CD4-positive, CD25-positive, alpha-beta regulatory T cell (primary cell): Measurements from ENCODE around the gene CRACDL. TPM values are rescaled to one million over a fixed set of nuclear protein-coding genes. Genes with fewer than 3 reads are reported as not detected.
A peak's percentile ranks its signal among the peaks of the same experiment; 100 is the strongest.

Experiments used
- ATAC-seq, 2 donors: fragments of 150-1000 bp; cut with Tn5 transposase; one replicate each; pipeline ENCODE4 v1.10.0; 2021; ENCODE audit warnings: low read depth in 2 of 2, moderate number of reproducible peaks in 2 of 2, moderate library complexity in 1 of 2
- DNase-seq, 3 donors: peaks; one replicate each; pipeline versions ENCODE4 v3.0.0 to v3.0.0-alpha.2; 2012 to 2022; ENCODE audit warnings: mixed read lengths in 1 of 3
- H3K27ac ChIP-seq: one replicate; pipeline ENCODE4 v1.7.0; 2013; ENCODE audit warnings: mild to moderate bottlenecking, low read length; ENCODE audit not compliant: insufficient read depth, poor library complexity, severe bottlenecking
- H3K27me3 ChIP-seq: one replicate; pipeline ENCODE4 v1.7.0; 2013; ENCODE audit warnings: low read length; ENCODE audit not compliant: control insufficient read depth, insufficient read depth
- H3K36me3 ChIP-seq: one replicate; pipeline ENCODE4 v1.7.0; 2013; ENCODE audit warnings: mild to moderate bottlenecking, low read length, moderate library complexity; ENCODE audit not compliant: control insufficient read depth, insufficient read depth
- H3K4me1 ChIP-seq: 2 replicates; pipeline ENCODE4 v1.7.0; 2013; ENCODE audit warnings: mild to moderate bottlenecking, low read length; ENCODE audit not compliant: insufficient read depth, control insufficient read depth, poor library complexity, severe bottlenecking
- H3K4me3 ChIP-seq: one replicate; pipeline ENCODE4 v1.7.0; 2013; ENCODE audit warnings: low read depth, mild to moderate bottlenecking, low read length, moderate library complexity
- H3K9me3 ChIP-seq, 2 experiments: 1 replicate in 1 of 2; 2 replicates in 1 of 2; pipeline ENCODE4 v1.7.0; 2013; ENCODE audit warnings: low read length in 2 of 2, mild to moderate bottlenecking in 1 of 2, moderate library complexity in 1 of 2; ENCODE audit not compliant: control insufficient read depth in 2 of 2
- H3K27ac Mint-ChIP-seq, 3 donors: one replicate each; pipeline ENCODE4 v1.8.0; 2020 to 2022; ENCODE audit warnings: mild to moderate bottlenecking in 3 of 3, mixed read lengths in 3 of 3, moderate library complexity in 2 of 3
- H3K27me3 Mint-ChIP-seq: one replicate; pipeline ENCODE4 v1.8.0; 2022; ENCODE audit warnings: mild to moderate bottlenecking, mixed read lengths
- H3K36me3 Mint-ChIP-seq: one replicate; pipeline ENCODE4 v1.8.0; 2020; ENCODE audit warnings: mixed read lengths
- H3K4me1 Mint-ChIP-seq, 4 donors: one replicate each; pipeline ENCODE4 v1.8.0; 2020 to 2022; ENCODE audit warnings: mixed read lengths in 4 of 4, mild to moderate bottlenecking in 1 of 4
- H3K4me3 Mint-ChIP-seq, 4 donors: one replicate each; pipeline ENCODE4 v1.8.0; 2020 to 2022; ENCODE audit warnings: mild to moderate bottlenecking in 4 of 4, mixed read lengths in 4 of 4, moderate library complexity in 3 of 4
- H3K9me3 Mint-ChIP-seq, 7 donors: one replicate each; pipeline ENCODE4 v1.8.0; 2020 to 2022; ENCODE audit warnings: mixed read lengths in 7 of 7, mild to moderate bottlenecking in 3 of 7, moderate library complexity in 2 of 7
- polyA plus RNA-seq, 4 donors: library from polyadenylated mRNA; unstranded; fragments of 300-500 nt; fragmentation: Illumina TruSeq; gene quantifications; one replicate each; pipeline ENCODE4 v1.2.3, GENCODE V29; 2021
- total RNA-seq: library from RNA; stranded (reverse); gene quantifications from one replicate; pipeline ENCODE4 v1.2.3, GENCODE V29; 2022

The CRACDL gene
- total and polyA plus RNA-seq, 5 donors from 2014 or later, result 0.10 to 0.18 (median 0.16) TPM

GRCh38 chr2:98839292-98839691 is 96.7 kb downstream of the CRACDL start:
- Mint-ChIP-seq H3K4me1 (peaks cover 5 to 20% (median 18%) of the 10 kb centered on the region in 4 donors), H3K27ac (no peak overlapping the region), H3K36me3 (no peaks in the 10 kb centered on the region), H3K9me3 (no peaks in the 10 kb centered on the region), H3K4me3 (no peak overlapping the region), H3K27me3 (peaks cover 36% of the 10 kb centered on the region)
- Histone ChIP-seq H3K4me1 (peaks cover 18% of the 10 kb centered on the region), H3K27ac (no peak overlapping the region), H3K27me3 (peaks cover 21% of the 10 kb centered on the region), H3K4me3 (no peak overlapping the region), H3K9me3 (no peaks in the 10 kb centered on the region), H3K36me3 (no peaks in the 10 kb centered on the region)
- ATAC-seq (no peak), DNase-seq (no peak)

- H3K27ac ChIP-seq, result peak overlapping the region; percentile 66
- ATAC-seq, result peak; percentile 83
These were observed 100.1 kb downstream of the CRACDL start for GRCh38 chr2:98835831-98836385.

GRCh38 chr2:98833917-98834263 is 102.1 kb downstream of the CRACDL start:
- ATAC-seq, result no peak
- H3K27me3 ChIP-seq, result peaks cover 2% of the 10 kb centered on the region
- no peak for DNase-seq
- Mint-ChIP-seq H3K9me3 (no peaks in the 10 kb centered on the region), H3K4me1 (peaks cover 5 to 41% (median 20%) of the 10 kb centered on the region in 4 donors), H3K36me3 (no peaks in the 10 kb centered on the region), H3K27me3 (no peaks in the 10 kb centered on the region), H3K4me3 (no peak overlapping the region), H3K27ac (peak overlapping the region in 1 of 3 donors; percentile 55)
- peaks cover 18% of the 10 kb centered on the region for H3K4me1 ChIP-seq
- H3K4me3 ChIP-seq, result no peak overlapping the region
- H3K9me3 ChIP-seq, result no peaks in the 10 kb centered on the region
- no peak overlapping the region for H3K27ac ChIP-seq
- H3K36me3 ChIP-seq, result no peaks in the 10 kb centered on the region

More at GRCh38 chr2:98835831-98836385, 100.1 kb downstream of the CRACDL start:
- peaks cover 5 to 32% (median 19%) of the 10 kb centered on the region in 4 donors for H3K4me1 Mint-ChIP-seq
- no peaks in the 10 kb centered on the region for H3K9me3 Mint-ChIP-seq
- no peaks in the 10 kb centered on the region for H3K9me3 ChIP-seq
- peak overlapping the region; percentile 4 for H3K4me3 ChIP-seq
- H3K36me3 Mint-ChIP-seq, result no peaks in the 10 kb centered on the region
- H3K36me3 ChIP-seq, result no peaks in the 10 kb centered on the region
- DNase-seq, result peak; percentile 20 to 79 (median 63)
- H3K4me3 Mint-ChIP-seq, result peak overlapping the region in 3 of 4 donors; percentile 38 to 69 (median 62)
- peak overlapping the region; percentile 93 to 98 (median 96) for H3K27ac Mint-ChIP-seq
- H3K27me3 ChIP-seq, result peaks cover 4% of the 10 kb centered on the region
- H3K27me3 Mint-ChIP-seq, result peaks cover 6% of the 10 kb centered on the region
- peaks cover 18% of the 10 kb centered on the region for H3K4me1 ChIP-seq

GRCh38 chr2:98833172-98833916 is 102.7 kb downstream of the CRACDL start:
- DNase-seq (no peak), ATAC-seq (no peak)
- H3K27me3 Mint-ChIP-seq, result no peaks in the 10 kb centered on the region
- H3K36me3 Mint-ChIP-seq, result no peaks in the 10 kb centered on the region
- Histone ChIP-seq H3K4me3 (no peak overlapping the region), H3K27ac (no peak overlapping the region), H3K4me1 (peaks cover 21% of the 10 kb centered on the region), H3K9me3 (no peaks in the 10 kb centered on the region), H3K27me3 (no peaks in the 10 kb centered on the region), H3K36me3 (no peaks in the 10 kb centered on the region)
- no peaks in the 10 kb centered on the region for H3K9me3 Mint-ChIP-seq
- no peak overlapping the region for H3K4me3 Mint-ChIP-seq
- peak overlapping the region in 2 of 3 donors; percentile 55 to 57 for H3K27ac Mint-ChIP-seq
- H3K4me1 Mint-ChIP-seq, result peaks cover 5 to 47% (median 23%) of the 10 kb centered on the region in 4 donors

GRCh38 chr2:98832172-98832571 is 103.9 kb downstream of the CRACDL start:
- no peak overlapping the region for H3K4me3 Mint-ChIP-seq
- no peaks in the 10 kb centered on the region for H3K9me3 Mint-ChIP-seq
- no peaks in the 10 kb centered on the region for H3K27me3 ChIP-seq

GRCh38 chr2:98830571-98831145 is 105.4 kb downstream of the CRACDL start:
- no peaks in the 10 kb centered on the region for H3K27me3 ChIP-seq
- no peak overlapping the region for H3K27ac ChIP-seq
- H3K4me3 ChIP-seq, result no peak overlapping the region
- Mint-ChIP-seq H3K27me3 (peaks cover 4% of the 10 kb centered on the region), H3K9me3 (no peaks in the 10 kb centered on the region), H3K27ac (peak overlapping the region in 1 of 3 donors; percentile 57), H3K4me1 (peaks cover 0 to 40% (median 13%) of the 10 kb centered on the region in 4 donors), H3K36me3 (no peaks in the 10 kb centered on the region), H3K4me3 (no peak overlapping the region)
- peaks cover 9% of the 10 kb centered on the region for H3K4me1 ChIP-seq
- DNase-seq (no peak), ATAC-seq (no peak)
- H3K9me3 ChIP-seq, result no peaks in the 10 kb centered on the region
- no peaks in the 10 kb centered on the region for H3K36me3 ChIP-seq

More at GRCh38 chr2:98832172-98832571, 103.9 kb downstream of the CRACDL start:
- no peak for DNase-seq
- Histone ChIP-seq H3K9me3 (no peaks in the 10 kb centered on the region), H3K27ac (no peak overlapping the region), H3K4me1 (peaks cover 21% of the 10 kb centered on the region), H3K4me3 (no peak overlapping the region), H3K36me3 (no peaks in the 10 kb centered on the region)
- Mint-ChIP-seq H3K4me1 (peaks cover 4 to 52% (median 22%) of the 10 kb centered on the region in 4 donors), H3K36me3 (no peaks in the 10 kb centered on the region), H3K27ac (peak overlapping the region in 1 of 3 donors; percentile 34), H3K27me3 (peaks cover 4% of the 10 kb centered on the region)
- no peak for ATAC-seq

- no peak for ATAC-seq
- no peaks in the 10 kb centered on the region for H3K9me3 Mint-ChIP-seq
These were observed 106.3 kb downstream of the CRACDL start for GRCh38 chr2:98829581-98830270.

More at GRCh38 chr2:98829581-98830270, 106.3 kb downstream of the CRACDL start:
- H3K4me1 Mint-ChIP-seq, result peaks cover 0 to 33% (median 6%) of the 10 kb centered on the region in 4 donors
- DNase-seq, result no peak
- Histone ChIP-seq H3K27me3 (no peaks in the 10 kb centered on the region), H3K36me3 (no peaks in the 10 kb centered on the region), H3K4me1 (peaks cover 3% of the 10 kb centered on the region), H3K27ac (no peak overlapping the region), H3K4me3 (no peak overlapping the region), H3K9me3 (no peaks in the 10 kb centered on the region)
- H3K4me3 Mint-ChIP-seq, result no peak overlapping the region
- H3K27me3 Mint-ChIP-seq, result peaks cover 4% of the 10 kb centered on the region
- peak overlapping the region; percentile 57 to 86 (median 67) for H3K27ac Mint-ChIP-seq
- no peaks in the 10 kb centered on the region for H3K36me3 Mint-ChIP-seq
